ENCODE measurements around the gene LIAS.

GRCh38 chr4:39472396-39472795, 13.5 kb downstream of the LIAS start:
- TF ChIP-seq ATF7 (IDR thresholded peaks at IDR 0.05) (no peak), ATF7 (CRISPR knock-in tag; IDR thresholded peaks at IDR 0.05) (no peak), CTCF (CRISPR knock-in tag; IDR thresholded peaks at IDR 0.05) (no peak), CEBPG (CRISPR knock-in tag; IDR thresholded peaks at IDR 0.05) (no peak), ESRRA (CRISPR knock-in tag; IDR thresholded peaks at IDR 0.05; ENCODE audit: low read depth) (no peak), PAF1 (CRISPR knock-in tag; IDR thresholded peaks at IDR 0.05) (no peak), SP4 (CRISPR knock-in tag; IDR thresholded peaks at IDR 0.05) (no peak), ZSCAN29 (CRISPR knock-in tag; conservative IDR thresholded peaks at IDR 0.05) (no peak), MED13 (CRISPR knock-in tag; IDR thresholded peaks at IDR 0.05) (no peak), ZNF609 (CRISPR knock-in tag; IDR thresholded peaks at IDR 0.05; ENCODE audit: borderline replicate concordance) (no peak), ZNF746 (CRISPR knock-in tag; IDR thresholded peaks at IDR 0.05) (no peak), POLR2AphosphoS2 (IDR thresholded peaks at IDR 0.05; ENCODE audit: low read depth, low read length) (no peak), YEATS4 (CRISPR knock-in tag; IDR thresholded peaks at IDR 0.05; ENCODE audit: borderline replicate concordance) (no peak), TCF7L2 (IDR thresholded peaks at IDR 0.05; ENCODE audit: low read depth, low read length) (no peak)
- TF ChIP-seq, protein P1, sequence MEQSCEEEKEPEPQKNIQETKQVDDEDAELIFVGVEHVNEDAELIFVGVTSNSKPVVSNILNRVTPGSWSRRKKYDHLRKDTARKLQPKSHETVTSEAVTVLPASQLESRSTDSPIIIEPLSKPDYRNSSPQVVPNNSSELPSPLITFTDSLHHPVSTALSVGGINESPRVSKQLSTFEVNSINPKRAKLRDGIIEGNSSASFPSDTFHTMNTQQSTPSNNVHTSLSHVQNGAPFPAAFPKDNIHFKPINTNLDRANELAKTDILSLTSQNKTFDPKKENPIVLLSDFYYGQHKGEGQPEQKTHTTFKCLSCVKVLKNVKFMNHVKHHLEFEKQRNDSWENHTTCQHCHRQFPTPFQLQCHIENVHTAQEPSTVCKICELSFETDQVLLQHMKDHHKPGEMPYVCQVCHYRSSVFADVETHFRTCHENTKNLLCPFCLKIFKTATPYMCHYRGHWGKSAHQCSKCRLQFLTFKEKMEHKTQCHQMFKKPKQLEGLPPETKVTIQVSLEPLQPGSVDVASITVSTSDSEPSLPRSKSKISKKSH (CRISPR knock-in tag; IDR thresholded peaks at IDR 0.05; ENCODE audit: borderline replicate concordance): no peak

Data from HepG2 (cell line).